NT2/D1 (cell line): ENCODE measurements around the gene TMC5.

Experiments used
- SUZ12 ChIP-seq: IDR thresholded peaks from 2 replicates; pipeline ENCODE4 v1.6.1; 2011; ENCODE audit not compliant: insufficient read length, insufficient read depth; ENCODE audit errors: extremely low read depth
- ZNF274 ChIP-seq: IDR thresholded peaks from 2 replicates; pipeline ENCODE4 v1.6.1; 2011; ENCODE audit warnings: mild to moderate bottlenecking, low read depth, low read length

DNA sequence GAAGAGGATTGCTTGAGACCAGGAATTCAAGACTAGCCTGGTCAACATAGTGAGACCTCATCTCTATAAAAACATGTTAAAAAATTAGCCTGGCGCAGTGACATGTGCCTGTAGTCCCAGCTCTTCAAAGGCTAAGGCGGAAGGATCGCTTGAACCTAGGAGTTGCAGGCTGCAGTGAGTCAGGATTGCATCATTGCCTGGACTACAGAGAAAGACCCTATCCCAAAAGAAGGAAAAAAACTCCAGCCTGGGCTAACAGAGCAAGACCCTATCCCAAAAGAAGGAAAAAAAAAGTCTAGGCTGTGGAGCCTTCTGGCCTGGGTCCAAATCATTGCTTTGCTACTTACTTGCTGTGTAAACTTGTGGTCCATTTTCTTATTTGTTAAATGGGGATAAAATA is 111.0 kb downstream of the TMC5 start:
- TF ChIP-seq ZNF274 (no peak), SUZ12 (no peak)
